ENCODE results near the gene MICAL2.

The MICAL2 gene

DNA sequence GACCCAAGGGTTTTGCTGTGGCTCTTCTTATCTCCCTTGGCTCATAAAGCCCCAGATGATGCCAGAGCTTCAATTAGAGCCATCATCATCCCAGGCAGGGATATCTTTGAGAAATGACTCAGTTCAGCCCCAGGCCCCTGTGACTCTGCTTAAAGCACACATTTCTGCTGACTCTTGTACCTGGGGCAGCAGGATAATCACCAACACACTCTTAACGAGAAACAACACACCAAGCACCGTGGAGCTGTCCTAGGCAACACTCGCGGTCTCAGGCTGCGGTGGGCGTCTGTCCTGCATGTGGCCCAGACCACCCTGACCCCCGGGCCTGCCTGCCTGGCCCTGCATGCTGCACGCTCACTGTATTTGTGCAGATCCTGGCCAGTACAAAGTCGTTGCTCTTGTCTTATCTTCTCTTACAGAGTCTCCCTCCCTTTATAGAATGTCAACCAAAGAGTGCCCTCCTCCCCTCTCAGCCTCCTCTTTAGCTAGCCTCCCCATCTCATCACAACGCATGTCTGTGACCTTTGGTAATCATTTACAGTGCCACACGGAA is 152.8 kb downstream of the MICAL2 start:
- no peak overlapping the region for H3K4me3 ChIP-seq (ENCODE audit: low read depth in 1 of 2, low read length in 1 of 2)
- TF ChIP-seq, protein P1, sequence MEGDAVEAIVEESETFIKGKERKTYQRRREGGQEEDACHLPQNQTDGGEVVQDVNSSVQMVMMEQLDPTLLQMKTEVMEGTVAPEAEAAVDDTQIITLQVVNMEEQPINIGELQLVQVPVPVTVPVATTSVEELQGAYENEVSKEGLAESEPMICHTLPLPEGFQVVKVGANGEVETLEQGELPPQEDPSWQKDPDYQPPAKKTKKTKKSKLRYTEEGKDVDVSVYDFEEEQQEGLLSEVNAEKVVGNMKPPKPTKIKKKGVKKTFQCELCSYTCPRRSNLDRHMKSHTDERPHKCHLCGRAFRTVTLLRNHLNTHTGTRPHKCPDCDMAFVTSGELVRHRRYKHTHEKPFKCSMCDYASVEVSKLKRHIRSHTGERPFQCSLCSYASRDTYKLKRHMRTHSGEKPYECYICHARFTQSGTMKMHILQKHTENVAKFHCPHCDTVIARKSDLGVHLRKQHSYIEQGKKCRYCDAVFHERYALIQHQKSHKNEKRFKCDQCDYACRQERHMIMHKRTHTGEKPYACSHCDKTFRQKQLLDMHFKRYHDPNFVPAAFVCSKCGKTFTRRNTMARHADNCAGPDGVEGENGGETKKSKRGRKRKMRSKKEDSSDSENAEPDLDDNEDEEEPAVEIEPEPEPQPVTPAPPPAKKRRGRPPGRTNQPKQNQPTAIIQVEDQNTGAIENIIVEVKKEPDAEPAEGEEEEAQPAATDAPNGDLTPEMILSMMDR (IDR thresholded peaks at IDR 0.05) = no peak
- H3K4me1 ChIP-seq (ENCODE audit: control insufficient read depth in 1 of 2, insufficient read depth in 1 of 2, low read depth in 1 of 2, low read length in 1 of 2) = no peaks in the 10 kb centered on the region
- H3K27ac ChIP-seq = no peak overlapping the region
- no peaks in the 10 kb centered on the region for H3K27me3 ChIP-seq
- H3K36me3 ChIP-seq = peaks cover 6% of the 10 kb centered on the region
- H3K9me3 ChIP-seq = no peaks in the 10 kb centered on the region

DNA sequence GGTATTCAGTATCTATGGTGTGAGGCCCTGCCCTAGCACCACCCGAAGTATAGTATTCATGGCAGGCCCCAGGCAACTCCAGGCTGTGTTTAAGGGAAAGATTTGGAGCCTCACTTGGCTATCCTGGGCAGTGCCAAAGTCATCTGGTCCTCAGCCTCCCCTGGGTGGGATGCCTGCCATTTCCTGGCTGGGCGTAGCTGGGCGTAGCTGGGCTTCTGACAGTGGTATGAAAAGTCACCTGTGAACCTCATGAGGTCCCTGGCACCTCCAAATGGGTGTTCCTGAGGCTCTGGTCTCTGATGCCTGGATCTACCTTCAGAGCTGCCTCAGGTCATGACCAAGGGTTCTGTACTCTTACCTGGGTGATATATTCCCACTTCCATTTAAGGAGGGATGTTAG is 154.0 kb downstream of the MICAL2 start:
- H3K27ac ChIP-seq = no peak overlapping the region
- no peak overlapping the region for H3K4me3 ChIP-seq (ENCODE audit: low read depth in 1 of 2, low read length in 1 of 2)
- TF ChIP-seq, protein P1 (IDR thresholded peaks at IDR 0.05) = no peak
- no peaks in the 10 kb centered on the region for H3K9me3 ChIP-seq
- peaks cover 5 to 9% of the 10 kb centered on the region in 2 experiments for H3K4me1 ChIP-seq (ENCODE audit: control insufficient read depth in 1 of 2, insufficient read depth in 1 of 2, low read depth in 1 of 2, low read length in 1 of 2)
- no peaks in the 10 kb centered on the region for H3K27me3 ChIP-seq
- H3K36me3 ChIP-seq = peaks cover 6% of the 10 kb centered on the region

DNA sequence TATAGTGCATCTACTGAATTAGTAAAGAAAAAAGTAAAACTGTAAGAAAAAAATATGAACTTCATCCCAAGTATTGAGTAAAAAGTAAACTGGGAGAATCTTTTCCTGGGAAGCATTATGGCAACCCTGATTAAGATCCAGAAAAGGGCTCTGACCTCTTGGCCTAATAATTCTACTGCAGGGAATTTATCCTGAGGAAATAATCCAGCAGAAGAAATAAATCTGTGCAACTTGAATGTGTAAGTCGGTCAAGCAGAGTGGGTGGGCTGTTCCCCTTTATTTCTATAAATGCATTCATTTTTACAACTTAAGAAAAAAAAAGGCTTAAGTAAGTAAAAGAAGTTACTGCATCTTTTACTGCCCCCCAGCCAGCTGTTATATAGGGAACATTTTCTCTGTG is 155.7 kb downstream of the MICAL2 start:
- Histone ChIP-seq H3K4me3 (ENCODE audit: low read depth in 1 of 2, low read length in 1 of 2) (no peak overlapping the region), H3K9me3 (no peaks in the 10 kb centered on the region), H3K4me1 (ENCODE audit: control insufficient read depth in 1 of 2, insufficient read depth in 1 of 2, low read depth in 1 of 2, low read length in 1 of 2) (peaks cover 22 to 26% of the 10 kb centered on the region in 2 experiments), H3K27me3 (no peaks in the 10 kb centered on the region), H3K36me3 (no peaks in the 10 kb centered on the region), H3K27ac (no peak overlapping the region)
- TF ChIP-seq, protein P1 (IDR thresholded peaks at IDR 0.05) = no peak

DNA sequence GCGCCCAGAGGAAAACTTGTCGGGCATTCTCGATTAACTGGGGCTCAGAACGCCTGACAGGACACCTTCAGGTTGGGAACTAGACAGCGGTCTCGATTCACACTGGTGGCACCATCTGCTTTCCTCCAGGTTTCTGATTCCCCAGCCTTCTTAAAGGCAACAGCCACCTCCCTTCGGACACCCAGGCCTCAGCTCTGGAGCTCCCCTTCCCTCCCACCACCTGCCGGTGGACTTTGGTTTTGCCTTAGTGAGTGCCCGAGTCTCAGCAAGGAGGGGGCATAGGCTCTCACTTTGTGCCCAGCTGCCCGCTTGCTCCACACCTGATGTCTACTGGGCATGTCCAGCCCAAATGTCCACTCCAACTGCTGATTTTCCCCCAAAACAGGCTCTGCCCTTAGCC is 156.6 kb downstream of the MICAL2 start:
- H3K4me1 ChIP-seq (ENCODE audit: control insufficient read depth in 1 of 2, insufficient read depth in 1 of 2, low read depth in 1 of 2, low read length in 1 of 2) = peaks cover 22 to 26% of the 10 kb centered on the region in 2 experiments
- H3K27me3 ChIP-seq = no peaks in the 10 kb centered on the region
- TF ChIP-seq, protein P1 (IDR thresholded peaks at IDR 0.05) = no peak
- no peaks in the 10 kb centered on the region for H3K36me3 ChIP-seq
- H3K9me3 ChIP-seq = no peaks in the 10 kb centered on the region
- no peak overlapping the region for H3K27ac ChIP-seq
- no peak overlapping the region for H3K4me3 ChIP-seq (ENCODE audit: low read depth in 1 of 2, low read length in 1 of 2)

DNA sequence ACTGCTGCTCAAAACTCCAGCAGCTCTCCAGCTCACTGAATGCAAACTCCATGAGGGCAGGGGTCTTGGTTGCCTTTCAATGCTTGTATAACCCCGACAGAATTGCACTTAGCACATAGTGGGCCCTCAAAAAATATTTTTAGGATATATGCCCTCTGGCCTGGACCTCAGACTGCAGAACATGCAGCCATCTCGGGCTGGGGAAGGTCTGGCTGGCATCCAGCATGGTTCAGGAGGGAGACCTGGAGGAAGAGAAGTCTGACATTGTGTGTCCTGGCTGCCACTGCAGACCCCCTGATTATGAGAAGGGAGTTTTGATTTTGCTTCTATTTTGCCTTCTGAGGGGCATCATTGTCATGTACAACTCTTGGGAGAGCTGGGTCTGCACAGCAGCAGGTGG is 157.5 kb downstream of the MICAL2 start:
- no peak overlapping the region for H3K27ac ChIP-seq
- H3K4me1 ChIP-seq (ENCODE audit: control insufficient read depth in 1 of 2, insufficient read depth in 1 of 2, low read depth in 1 of 2, low read length in 1 of 2) = peaks cover 22 to 26% of the 10 kb centered on the region in 2 experiments
- H3K4me3 ChIP-seq (ENCODE audit: low read depth in 1 of 2, low read length in 1 of 2) = no peak overlapping the region
- TF ChIP-seq, protein P1 (IDR thresholded peaks at IDR 0.05) = no peak
- H3K27me3 ChIP-seq = no peaks in the 10 kb centered on the region
- H3K9me3 ChIP-seq = no peaks in the 10 kb centered on the region
- H3K36me3 ChIP-seq = no peaks in the 10 kb centered on the region

DNA sequence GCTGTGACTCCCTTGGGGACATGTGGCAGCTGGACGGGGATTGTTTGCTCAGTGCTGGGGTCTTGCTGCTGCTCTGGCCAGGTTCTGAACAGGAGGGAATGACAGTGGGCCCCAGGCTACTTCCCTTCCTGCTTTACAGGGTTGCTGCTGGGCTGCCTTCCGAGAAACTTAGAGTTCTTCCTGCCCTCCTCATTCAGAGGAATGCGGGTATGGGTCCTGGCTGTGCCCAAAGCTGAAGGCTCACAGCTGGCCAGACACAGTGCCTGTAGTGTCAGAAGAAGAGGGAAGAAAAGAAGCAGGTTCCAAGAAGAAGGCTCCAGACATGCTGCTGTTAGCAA is 158.7 kb downstream of the MICAL2 start:
- TF ChIP-seq, protein P1 (IDR thresholded peaks at IDR 0.05) = no peak
- Histone ChIP-seq H3K27me3 (no peaks in the 10 kb centered on the region), H3K27ac (no peak overlapping the region), H3K36me3 (no peaks in the 10 kb centered on the region), H3K4me1 (ENCODE audit: control insufficient read depth in 1 of 2, insufficient read depth in 1 of 2, low read depth in 1 of 2, low read length in 1 of 2) (peaks cover 22 to 26% of the 10 kb centered on the region in 2 experiments), H3K9me3 (no peaks in the 10 kb centered on the region), H3K4me3 (ENCODE audit: low read depth in 1 of 2, low read length in 1 of 2) (no peak overlapping the region)

Data from neutrophil (primary cell).